ENCODE results near the gene SOX6.
A peak's percentile ranks its signal among the peaks of the same experiment; 100 is the strongest.
"Not testable (repeated sequence)": the region's sequence is repeated elsewhere in the genome, so short reads cannot be mapped to it uniquely, and the experiment has no call there.

The SOX6 gene

DNA sequence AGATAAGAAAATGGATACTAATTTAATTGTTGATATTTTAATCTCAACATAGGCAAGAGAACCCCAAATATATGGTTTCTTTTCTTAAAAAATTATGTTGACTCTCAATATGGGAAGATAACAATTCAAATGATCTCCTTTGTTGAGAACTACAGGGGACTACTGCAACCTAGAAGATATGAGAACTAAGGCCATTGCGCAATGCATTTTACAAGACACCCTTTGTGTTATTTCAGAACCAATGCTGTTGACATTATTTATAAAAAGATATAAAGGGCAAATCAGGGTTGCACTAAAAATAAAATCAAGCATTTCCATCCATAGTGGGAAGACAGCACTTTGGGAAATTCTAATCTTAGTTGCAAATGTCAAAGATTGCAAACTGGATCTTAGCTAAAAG, 322.3 kb downstream of the SOX6 start:
- DNase-seq (ENCODE audit: low spot score), result no peak

DNA sequence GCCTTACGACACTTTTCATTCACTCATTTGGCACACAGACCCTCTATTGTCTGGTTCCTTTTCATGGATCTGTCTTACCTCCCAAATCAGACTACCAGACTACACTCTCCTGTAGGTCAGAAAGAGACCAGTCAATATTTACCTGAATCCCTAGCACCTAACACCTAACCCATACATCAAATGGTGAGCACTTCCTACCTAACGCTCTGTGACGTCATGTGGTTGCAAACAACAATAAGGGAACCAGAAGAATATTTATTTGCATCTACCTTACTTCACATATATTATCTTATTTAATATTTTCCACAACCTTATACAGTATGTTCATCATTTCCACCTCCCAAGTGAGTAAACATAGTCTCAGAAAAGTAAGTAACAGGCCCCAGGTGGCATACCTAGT, 323.4 kb downstream of the SOX6 start:
- DNase-seq (ENCODE audit: low spot score), result no peak

DNA sequence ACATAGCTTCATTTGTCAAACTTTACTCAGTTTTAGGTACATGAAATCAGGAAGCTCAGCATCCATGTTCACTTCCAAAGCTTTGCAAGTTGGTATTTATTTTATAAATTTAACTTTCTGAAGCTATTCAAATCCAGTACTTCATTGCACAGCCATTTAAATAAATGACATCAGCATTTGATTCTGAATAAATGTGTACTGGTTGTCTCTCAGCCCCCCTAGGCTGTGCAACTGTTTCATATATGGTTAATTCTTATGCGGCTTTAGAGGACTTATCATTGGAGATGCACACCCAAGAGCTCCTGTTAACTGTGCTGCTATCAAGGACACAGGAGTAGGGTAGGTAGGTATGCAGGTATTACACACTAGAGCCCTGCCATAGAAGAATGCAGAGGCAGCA, 325.1 kb downstream of the SOX6 start:
- DNase-seq (ENCODE audit: low spot score), result no peak

DNA sequence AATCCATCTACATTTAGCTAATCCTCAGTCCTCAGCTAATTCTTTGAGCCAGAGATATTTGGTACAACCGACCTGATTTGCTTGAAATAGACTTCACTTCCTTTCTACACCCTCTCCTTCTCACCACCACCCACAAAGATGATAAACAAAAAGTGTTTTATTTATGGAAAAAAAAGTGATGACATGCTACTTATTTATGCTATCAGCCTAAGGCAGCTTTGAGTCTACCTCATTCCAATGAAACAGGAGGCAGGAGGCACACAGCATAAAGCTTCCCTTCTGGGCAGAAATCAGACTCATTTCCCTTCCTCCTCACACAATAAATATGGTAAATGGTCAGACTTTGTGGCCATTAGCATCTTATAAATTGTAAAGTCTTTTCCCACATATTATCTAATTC, 325.7 kb downstream of the SOX6 start:
- no peak for DNase-seq (ENCODE audit: low spot score)

DNA sequence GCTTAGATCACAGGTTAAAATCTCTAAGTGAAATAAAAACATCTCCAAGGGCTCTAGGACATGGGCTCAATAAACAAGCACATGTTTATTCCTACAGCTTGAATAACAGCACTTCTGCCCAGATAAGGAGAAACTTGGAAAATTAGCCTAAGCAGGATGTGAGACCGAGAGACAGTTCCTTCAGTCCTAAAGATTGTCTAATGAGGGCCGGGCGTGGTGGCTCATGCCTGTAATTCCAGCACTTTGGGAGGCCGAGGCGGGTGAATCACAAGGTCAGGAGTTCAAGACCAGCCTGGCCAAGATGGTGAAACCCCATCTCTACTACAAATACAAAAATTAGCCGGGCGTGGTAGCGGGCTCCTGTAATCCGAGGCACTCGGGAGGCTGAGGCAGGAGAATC, 327.2 kb downstream of the SOX6 start:
- DNase-seq (ENCODE audit: low spot score), result not testable (repeated sequence)

DNA sequence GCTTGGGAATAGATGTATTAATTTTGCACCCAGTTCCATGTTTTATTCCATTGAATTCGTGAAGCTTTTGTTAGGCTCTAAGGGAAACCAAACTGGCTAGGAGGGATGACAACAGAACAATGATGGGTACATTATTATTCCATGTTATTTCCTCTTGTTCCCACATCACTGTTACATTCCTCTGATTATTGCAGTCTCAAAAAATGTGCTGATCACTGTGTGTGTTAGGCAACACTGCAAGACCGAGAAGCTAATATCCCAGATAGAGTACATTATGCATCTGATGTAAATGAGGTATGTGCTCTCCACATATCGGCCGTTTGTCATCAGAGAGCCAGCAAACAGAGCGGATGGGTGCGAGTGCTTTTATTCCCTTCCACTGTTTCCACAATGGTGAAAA, 327.9 kb downstream of the SOX6 start:
- DNase-seq (ENCODE audit: low spot score), result no peak

DNA sequence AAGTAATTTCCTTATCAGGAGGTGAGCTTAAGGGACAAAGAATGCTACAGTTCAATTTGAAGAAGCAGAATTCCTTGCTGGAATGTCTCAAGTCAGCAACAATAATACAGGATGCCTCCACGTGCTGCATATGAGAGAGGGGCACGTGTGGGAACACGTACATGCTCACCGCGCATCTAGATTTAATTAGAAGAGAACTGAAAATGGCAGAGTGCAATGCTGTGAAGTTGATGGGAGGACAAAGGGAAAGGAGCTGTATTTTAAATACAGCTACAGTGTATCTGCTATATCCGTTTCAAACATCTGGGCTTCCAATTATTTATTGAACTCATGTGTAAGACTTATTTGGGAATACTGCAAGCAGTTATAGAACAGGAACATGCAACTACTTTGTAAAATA, 328.7 kb downstream of the SOX6 start:
- no peak for DNase-seq (ENCODE audit: low spot score)

DNA sequence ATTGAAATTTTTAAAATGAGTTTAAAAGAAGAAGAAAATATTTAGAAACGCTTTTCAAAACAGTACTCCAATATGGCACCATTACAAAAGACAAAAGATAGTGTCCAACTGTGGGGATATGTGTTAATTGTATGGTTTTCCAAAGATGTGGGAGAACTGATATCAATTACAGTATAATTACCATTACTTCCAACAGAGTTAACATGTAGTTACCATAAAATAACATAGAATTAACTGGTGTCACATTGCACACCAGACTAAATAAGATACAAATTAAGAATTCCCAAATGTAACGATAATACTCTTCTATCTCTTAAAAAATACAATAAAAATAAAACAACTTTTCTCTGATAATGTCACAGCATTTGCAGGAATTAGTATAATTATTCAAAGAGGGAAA, 329.5 kb downstream of the SOX6 start:
- DNase-seq (ENCODE audit: low spot score), result no peak

DNA sequence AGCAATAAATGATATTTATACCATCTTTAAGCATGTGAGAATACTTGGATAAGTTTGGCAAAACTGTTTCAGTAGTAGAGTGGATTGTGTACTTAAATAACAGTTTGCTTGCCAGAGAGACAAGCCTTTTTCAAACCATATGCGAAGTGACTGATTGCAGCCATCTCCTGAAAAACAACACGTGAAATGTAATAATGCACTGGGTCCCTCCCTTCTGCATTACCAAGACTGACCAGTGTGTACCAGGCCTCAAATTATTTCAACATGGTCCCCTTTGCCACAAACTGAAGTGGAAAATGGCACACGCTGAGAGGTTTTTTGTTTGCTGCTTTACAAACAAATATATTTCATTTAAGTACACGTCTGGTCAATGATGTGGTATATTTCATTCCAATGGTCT, 337.4 kb downstream of the SOX6 start:
- DNase-seq (ENCODE audit: low spot score), result no peak

DNA sequence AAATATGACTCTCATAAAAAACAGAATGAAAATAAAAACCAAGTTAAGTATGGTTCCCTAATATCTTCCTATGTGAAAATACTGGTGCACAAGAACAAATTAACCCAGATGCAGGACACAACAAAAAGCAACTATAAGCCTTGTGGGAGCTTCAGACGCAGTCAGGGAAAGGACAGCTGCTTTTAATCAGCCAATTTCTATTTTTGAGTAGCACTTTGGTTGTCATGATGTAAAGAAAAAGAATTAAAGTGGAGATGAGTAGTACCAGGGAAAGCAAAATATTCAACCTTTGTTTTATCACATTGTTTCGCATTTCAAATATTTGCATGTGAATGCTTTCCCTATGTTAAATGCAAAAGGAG, 339.9 kb downstream of the SOX6 start:
- DNase-seq (ENCODE audit: low spot score), result no peak

DNA sequence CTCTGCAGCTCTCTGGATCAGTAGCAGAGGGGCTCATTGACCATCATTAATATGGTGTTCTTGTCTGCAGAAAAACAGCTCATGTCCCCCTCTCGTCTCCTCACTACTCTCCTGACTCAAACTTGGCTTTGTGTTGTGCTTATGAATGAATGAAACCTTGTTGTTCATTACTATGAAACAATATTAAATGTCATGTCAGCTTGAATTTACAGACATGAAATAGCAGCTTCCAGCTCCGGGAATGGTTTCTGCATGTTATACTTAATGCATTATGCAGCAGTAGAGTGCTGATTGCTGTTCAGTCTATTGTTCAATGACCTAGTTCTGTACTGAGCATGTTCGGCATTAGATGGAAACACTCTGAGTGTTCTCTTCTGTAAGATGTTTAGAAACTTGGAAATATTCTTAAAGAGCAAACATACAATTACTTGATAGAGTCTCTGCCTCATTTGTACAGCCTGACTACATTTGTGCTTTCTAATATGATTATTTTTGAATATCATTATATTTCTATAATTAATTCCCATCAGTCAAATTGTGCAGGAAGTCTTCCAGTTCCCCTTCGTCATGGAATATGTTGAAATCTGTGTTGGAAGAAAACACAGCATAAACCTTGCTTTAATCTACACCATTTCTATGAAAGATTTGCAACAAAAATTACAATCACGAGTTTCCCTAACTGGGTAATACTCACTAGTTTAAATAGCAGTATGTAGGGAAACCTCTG, 340.4 kb downstream of the SOX6 start:
- DNase-seq (ENCODE audit: low spot score), result no peak

DNA sequence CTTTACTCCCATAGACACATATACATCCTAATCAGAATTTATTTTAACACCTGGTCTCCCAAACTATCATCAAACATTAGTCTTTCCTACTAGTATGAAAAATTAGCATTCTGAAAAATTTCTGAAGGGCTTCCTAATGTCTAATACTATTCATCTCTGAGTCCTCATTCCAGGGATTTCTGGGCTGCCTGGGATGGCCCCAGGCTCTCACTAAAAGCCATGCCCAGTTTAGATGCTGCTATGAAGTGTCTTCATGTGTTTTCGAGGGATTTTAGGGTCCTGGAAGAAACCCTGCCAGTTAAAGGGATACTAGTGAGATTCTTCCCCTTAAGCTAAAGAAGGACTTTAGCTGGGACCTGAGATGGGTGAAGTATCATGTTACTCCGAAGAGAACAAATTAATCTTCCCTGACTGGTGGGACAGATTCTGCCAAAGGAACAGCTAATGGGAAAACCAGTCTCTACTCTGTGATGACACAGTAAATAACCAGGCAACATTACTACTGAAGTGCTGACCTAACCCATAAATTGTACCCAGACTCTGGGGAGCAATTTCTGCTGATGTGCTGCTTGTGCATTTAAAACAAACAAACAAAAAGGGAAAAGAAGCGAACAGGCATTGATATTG, 342.6 kb downstream of the SOX6 start:
- DNase-seq (ENCODE audit: low spot score), result no peak

DNA sequence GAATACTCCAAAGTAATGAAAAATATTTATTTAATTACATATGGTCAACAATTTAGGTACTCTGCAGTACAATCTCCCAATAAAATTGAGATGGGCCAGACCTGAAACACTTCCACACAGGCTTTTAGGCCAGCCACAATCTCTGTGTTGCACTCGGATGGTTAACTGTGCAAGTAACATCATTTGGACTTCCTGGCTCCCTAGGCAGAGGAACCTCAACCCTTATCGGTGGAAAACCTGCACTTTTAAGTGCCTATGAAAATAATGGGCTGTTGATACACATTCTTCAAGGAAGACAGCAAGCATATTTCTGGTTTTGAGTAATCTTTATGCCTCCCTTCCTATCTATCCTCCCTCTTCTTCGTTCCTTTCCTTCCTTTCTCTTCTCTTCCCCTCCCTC, 343.1 kb downstream of the SOX6 start:
- no peak for DNase-seq (ENCODE audit: low spot score)

DNA sequence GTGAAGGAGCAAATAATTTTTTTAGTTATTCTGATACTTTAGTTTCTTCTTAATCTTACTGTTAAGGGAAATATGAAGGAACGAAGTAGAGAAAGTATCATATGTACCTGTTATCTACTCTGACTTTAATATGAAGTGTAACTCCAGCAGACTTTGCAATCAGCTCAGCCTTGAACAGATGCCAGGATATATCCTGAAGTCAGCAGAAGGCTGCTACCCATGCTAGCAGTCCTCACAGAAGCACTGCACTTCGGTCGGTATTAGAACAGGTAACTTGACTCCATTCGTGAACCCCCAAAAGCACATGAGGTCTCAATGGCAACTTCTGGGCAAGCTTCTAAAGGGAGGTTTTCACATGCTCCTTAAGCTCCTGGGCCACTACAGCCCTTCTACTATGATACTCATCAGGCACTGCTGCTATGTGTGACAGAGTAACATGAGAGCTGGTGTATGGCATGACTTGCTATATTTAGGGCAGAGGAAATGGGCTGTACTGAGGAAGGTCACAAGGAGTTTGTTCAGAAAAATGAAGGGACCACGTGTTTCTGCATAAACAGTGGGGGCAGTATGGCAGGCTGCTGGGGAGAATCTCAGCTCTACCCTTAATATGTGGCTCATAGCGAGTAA, 344.1 kb downstream of the SOX6 start:
- DNase-seq (ENCODE audit: low spot score), result no peak

DNA sequence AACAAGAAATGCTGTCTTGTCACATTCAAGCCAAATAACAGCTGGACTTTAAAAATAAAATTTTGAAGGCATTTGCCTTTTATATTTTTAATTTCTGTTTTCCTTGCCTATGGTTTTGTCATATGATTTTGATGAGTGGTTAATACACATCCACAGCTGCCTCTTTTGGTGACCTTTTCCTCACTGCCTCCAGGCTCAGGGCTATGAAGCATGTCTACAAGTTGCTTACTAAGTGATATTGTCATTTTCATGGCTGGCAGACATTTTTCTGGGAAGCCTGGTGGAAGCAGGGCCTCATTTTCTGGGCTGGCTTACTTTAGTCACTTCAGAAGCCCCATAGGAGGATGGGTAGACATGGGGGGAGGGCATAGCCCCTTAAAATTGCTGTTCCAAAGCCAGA, 344.9 kb downstream of the SOX6 start:
- no peak for DNase-seq (ENCODE audit: low spot score)

DNA sequence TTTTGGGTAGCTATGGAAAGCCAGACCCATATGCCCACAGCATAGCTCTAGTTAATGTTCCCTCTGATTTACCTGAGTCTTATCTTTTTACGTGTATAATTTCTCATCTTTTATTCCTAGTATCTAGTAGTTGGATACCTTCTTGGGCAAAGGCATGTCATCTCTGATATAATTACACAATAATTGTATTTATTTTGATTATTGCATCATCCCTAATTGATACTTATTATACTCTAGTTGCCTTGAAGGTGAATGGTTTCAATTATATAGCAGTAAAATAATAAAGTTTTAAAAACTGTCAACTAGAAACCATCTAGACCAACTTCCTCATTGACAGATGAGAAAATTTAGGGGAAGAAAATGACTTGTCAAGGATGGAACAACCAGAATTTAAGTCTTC, 347.3 kb downstream of the SOX6 start:
- no peak for DNase-seq (ENCODE audit: low spot score)

DNA sequence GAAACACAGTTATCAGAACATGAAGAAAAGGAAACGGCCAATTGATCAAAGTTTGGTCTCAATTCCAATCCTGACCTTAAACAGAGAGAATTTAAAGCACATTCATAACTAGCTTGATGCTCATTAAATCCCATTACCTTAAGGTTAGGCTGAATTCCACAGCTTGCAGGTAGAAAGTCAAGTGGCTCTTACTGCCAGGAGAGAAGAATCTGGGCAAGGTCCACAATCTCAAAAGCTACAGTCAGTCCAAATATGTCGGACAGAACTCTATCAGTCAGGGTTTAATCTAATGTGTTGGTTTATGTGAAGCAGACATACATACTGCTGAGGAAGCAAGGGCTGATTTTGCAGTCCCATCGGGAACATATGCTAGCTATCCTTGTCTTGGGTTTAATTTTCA, 348.8 kb downstream of the SOX6 start:
- no peak for DNase-seq (ENCODE audit: low spot score)

DNA sequence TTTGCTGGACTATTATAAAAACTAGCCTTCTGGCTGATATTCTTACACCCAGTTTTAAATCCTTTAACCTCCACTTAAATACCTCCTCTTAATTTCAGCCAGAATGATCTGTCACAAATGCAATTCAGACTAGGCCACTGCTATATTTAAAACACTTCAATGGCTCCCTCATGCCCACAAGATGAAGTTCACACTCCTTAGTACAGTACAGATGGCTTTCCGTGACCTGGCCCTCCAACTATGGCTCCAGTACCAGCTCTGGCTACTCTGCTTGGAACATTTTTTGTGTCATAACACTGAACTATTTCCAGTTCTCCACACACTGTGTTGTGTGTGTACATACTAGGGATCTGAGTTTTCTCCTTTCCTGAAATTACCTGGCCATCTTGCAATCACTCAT, 353.4 kb downstream of the SOX6 start:
- no peak for DNase-seq (ENCODE audit: low spot score)

DNA sequence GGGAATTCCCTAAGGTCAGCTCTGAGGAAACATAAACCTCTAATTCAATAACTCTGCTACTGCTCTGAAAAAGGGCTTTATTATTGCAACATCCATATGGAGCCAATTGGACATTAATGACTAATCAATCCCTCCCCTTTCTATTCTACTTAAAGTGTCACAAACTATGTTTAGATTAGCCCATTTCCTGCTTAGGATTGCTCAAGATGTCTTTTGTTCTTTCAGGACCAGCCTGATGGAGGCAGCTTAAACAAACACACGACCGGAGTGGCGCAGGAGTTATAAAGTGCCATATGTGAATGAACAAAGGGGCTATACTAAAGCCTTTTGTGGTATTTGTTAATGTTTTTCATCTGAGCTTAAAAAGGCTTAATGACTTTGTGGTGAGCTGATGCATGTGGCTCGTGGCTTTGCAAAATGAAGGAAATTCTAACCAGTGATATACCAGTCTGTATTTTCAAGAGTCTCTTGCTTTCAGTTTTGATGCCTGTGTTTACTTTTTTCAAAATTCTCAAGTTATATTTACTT, 354.4 kb downstream of the SOX6 start:
- DNase-seq (ENCODE audit: low spot score), result peak; percentile 40

DNA sequence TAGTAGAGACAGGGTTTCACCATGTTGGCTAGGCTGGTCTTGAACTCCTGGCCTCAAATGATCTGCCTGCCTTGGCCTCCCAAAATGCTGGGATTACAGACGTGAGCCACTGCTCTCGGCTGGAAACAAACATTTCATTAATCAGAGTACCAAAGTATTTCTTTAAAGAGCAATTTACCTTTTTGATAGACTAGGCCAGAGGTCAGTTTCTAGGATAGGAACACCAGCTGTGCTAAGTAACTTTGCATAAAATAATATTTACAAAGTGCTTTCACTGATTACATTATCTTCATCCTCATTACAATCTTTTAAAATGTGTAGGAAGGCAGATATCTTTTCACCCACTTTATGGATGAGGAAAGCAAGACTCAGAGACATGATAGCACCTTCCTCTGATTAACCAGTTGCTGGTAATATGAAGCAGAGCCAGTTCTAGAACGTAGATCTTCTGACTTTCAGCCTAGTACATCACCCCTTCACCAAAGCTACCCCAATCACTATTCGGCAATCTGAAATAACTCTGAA, 355.2 kb downstream of the SOX6 start:
- DNase-seq (ENCODE audit: low spot score), result no peak

DNA sequence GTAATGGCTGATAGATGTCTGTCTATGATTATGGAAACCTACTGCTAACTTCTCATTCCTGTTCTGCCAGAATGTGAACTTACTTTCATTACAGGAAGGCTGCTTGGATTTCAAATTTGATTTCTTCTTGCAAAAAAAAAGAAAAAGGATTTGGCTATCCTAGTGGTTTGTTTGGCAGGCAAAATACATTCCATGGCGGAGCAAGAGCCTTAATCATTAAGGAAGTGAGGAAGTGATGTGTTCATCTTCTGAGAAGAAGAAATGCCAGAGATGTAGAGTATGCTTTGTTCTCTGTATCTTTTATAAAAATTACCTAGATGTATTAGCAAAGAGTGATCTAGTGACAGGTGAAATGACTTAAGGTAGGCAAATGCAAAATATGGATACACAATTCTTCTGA, 356.3 kb downstream of the SOX6 start:
- peak; percentile 50 for DNase-seq (ENCODE audit: low spot score)

DNA sequence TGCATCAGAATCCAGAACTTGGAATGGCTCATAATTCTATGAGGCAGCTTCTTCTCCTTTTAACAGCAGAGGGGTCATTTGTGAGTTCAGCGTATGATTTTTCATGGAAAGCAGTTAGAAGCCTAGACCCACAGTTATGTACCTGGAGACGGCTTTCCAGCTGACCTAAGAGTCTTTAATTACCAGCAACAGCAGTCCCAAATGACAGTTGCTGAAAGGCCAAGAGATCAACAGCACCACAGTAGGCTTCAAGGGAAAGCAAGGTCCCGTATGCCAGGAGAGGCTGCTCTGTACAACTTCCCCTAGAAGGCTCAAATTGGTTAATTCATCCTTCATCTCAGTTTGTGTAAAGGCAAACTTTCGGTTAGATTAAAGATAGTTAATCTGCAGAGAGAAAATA, 363.0 kb downstream of the SOX6 start:
- no peak for DNase-seq (ENCODE audit: low spot score)

DNA sequence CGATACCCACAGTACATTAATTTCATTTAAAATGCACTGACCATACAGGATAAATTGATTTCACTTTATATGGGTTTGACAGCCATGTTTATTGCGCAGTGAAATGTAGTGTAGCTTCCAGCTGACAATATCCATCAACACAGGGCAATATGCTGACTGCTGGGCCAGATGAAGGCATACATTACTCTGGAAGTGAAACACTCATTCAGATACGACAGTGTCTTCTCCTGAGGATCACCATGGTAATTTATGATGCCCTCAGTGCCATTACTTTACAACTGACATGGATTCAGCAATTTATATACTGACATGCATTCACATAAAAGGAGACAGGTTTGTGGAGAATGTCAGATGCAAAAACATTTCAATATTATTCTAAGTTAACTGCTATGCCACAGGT, 365.1 kb downstream of the SOX6 start:
- no peak for DNase-seq (ENCODE audit: low spot score)

Data from GM03348 (cell line).